SK-N-SH (cell line): Measurements from ENCODE around the gene ARL6IP5. TPM values are rescaled to one million over a fixed set of nuclear protein-coding genes. Genes with fewer than 3 reads are reported as not detected.

Experiments
- CTCF ChIA-PET: fragments of 300-600, 350-600 bp; formaldehyde crosslinking; extraction: SDS; loops from one replicate; lab custom pipeline; 2021; lab: Yijun Ruan, JAX
- POLR2A ChIA-PET: fragments of 350-600 bp; sonication (Branson Sonifier 250); formaldehyde crosslinking; extraction: SDS; loops from one replicate; lab custom pipeline; 2020; ENCODE audit warnings: antibody characterized with exemption, inconsistent platforms; lab: Yijun Ruan, JAX
- DNase-seq: peaks from one replicate; pipeline ENCODE4 v3.0.0; 2012
- H2AFZ ChIP-seq: fragments of 200-600 bp; sonication (generic); 2 replicates; pipeline ENCODE4 v1.8.1; 2016; ENCODE audit warnings: antibody characterized with exemption, mild to moderate bottlenecking, low read depth
- H3F3A ChIP-seq: fragments of 200-600 bp; sonication (generic); replicated peaks from 2 replicates; pipeline ENCODE3; 2016; ENCODE audit warnings: antibody characterized with exemption, mild to moderate bottlenecking; ENCODE audit not compliant: insufficient read depth
- H3K27ac ChIP-seq, 2 experiments: fragments of 200-500 bp in 1 of 2; fragments of 200-600 bp in 1 of 2; sonication (Bioruptor generic) in 1 of 2; sonication (generic), shearing (Covaris generic) in 1 of 2; 2 replicates each; pipeline versions ENCODE4 v1.5.1 to v1.6.1; 2014 to 2016; ENCODE audit warnings: low read depth in 2 of 2, inconsistent platforms in 1 of 2, low read length in 1 of 2, mild to moderate bottlenecking in 1 of 2, mixed read lengths in 1 of 2
- H3K27me3 ChIP-seq: fragments of 200-600 bp; sonication (generic), shearing (Covaris generic); 2 replicates; pipeline ENCODE4 v1.6.1; 2016; ENCODE audit warnings: mixed run types; ENCODE audit not compliant: insufficient read depth
- H3K36me3 ChIP-seq, 2 experiments: fragments of 200-500 bp in 1 of 2; fragments of 200-600 bp in 1 of 2; sonication (Bioruptor generic) in 1 of 2; sonication (generic) in 1 of 2; replicated peaks in 1 of 2; 2 replicates each; pipeline versions ENCODE3 to v1.5.1; 2014 to 2016; ENCODE audit warnings: low read length in 1 of 2, mild to moderate bottlenecking in 1 of 2; ENCODE audit not compliant: insufficient read depth in 2 of 2, control insufficient read depth in 1 of 2
- H3K4me1 ChIP-seq, 2 experiments: fragments of 200-500 bp in 1 of 2; fragments of 200-600 bp in 1 of 2; sonication (Bioruptor generic) in 1 of 2; sonication (generic), shearing (Covaris generic) in 1 of 2; 2 replicates each; pipeline versions ENCODE4 v1.5.1 to v1.6.1; 2014 to 2016; ENCODE audit warnings: low read depth in 1 of 2, low read length in 1 of 2, mixed run types in 1 of 2; ENCODE audit not compliant: insufficient read depth in 2 of 2, control insufficient read depth in 1 of 2
- H3K4me2 ChIP-seq: fragments of 200-600 bp; sonication (generic), shearing (Covaris generic); 2 replicates; pipeline ENCODE4 v1.6.1; 2017; ENCODE audit warnings: mixed run types
- H3K4me3 ChIP-seq, 2 experiments: fragments of 200-500 bp in 1 of 2; fragments of 200-600 bp in 1 of 2; sonication (Bioruptor generic) in 1 of 2; sonication (generic), shearing (Covaris generic) in 1 of 2; 2 replicates each; pipeline versions ENCODE4 v1.5.1 to v1.8.1; 2014 to 2016; ENCODE audit warnings: low read depth in 2 of 2, inconsistent platforms in 1 of 2, low read length in 1 of 2, mild to moderate bottlenecking in 1 of 2, mixed read lengths in 1 of 2, moderate library complexity in 1 of 2
- H3K79me2 ChIP-seq: fragments of 200-600 bp; sonication (generic); 2 replicates; pipeline ENCODE4 v1.8.1; 2017; ENCODE audit warnings: mild to moderate bottlenecking; ENCODE audit not compliant: insufficient read depth
- H3K9ac ChIP-seq: fragments of 200-600 bp; sonication (generic); 2 replicates; pipeline ENCODE4 v1.6.1; 2017; ENCODE audit warnings: mixed run types
- H3K9me2 ChIP-seq: fragments of 200-600 bp; sonication (generic); 2 replicates; pipeline ENCODE4 v1.6.1; 2017; ENCODE audit warnings: mixed run types
- H3K9me3 ChIP-seq: fragments of 200-600 bp; sonication (generic); 2 replicates; pipeline ENCODE4 v1.6.1; 2017; ENCODE audit warnings: mixed run types, mild to moderate bottlenecking, moderate library complexity
- H4K20me1 ChIP-seq: fragments of 200-600 bp; sonication (generic); 2 replicates; pipeline ENCODE4 v1.6.1; 2017; ENCODE audit warnings: mild to moderate bottlenecking, mixed run types; ENCODE audit not compliant: insufficient read depth
- CTCF ChIP-seq: fragments of 200-600 bp; sonication (generic); IDR thresholded peaks from 2 replicates; pipeline ENCODE4 v1.6.1; 2017; ENCODE audit warnings: antibody characterized with exemption, mild to moderate bottlenecking, moderate library complexity
- FOSL2 ChIP-seq: IDR thresholded peaks from 2 replicates; pipeline ENCODE4 v1.4.0; 2012; ENCODE audit warnings: low read depth, mild to moderate bottlenecking, moderate library complexity, borderline replicate concordance
- GATA2 ChIP-seq: sonication (generic); formaldehyde crosslinking; IDR thresholded peaks from 2 replicates; pipeline ENCODE4 v1.5.0; 2020; ENCODE audit warnings: mild to moderate bottlenecking, missing genetic modification reagents
- MXI1 ChIP-seq: IDR thresholded peaks from 2 replicates; pipeline ENCODE4 v1.6.1; 2012; ENCODE audit warnings: mild to moderate bottlenecking, low read depth, low read length, improper control_type of control experiment
- NFIC ChIP-seq: IDR thresholded peaks from 2 replicates; pipeline ENCODE4 v1.4.0; 2012; ENCODE audit warnings: borderline replicate concordance
- NRF1 ChIP-seq: IDR thresholded peaks from 2 replicates; pipeline ENCODE4 v1.6.1; 2012; ENCODE audit warnings: low read depth, mild to moderate bottlenecking, low read length
- POLR2AphosphoS5 ChIP-seq: IDR thresholded peaks from 2 replicates; pipeline ENCODE4 v1.6.1; 2012; ENCODE audit warnings: low read depth, low read length
- RAD21 ChIP-seq: IDR thresholded peaks from 2 replicates; pipeline ENCODE4 v1.6.1; 2012; ENCODE audit warnings: mild to moderate bottlenecking, low read length
- REST ChIP-seq: IDR thresholded peaks from 2 replicates; pipeline ENCODE4 v1.6.1; 2012; ENCODE audit warnings: mild to moderate bottlenecking, low read depth, low read length, moderate library complexity
- RFX5 ChIP-seq: IDR thresholded peaks from 2 replicates; pipeline ENCODE4 v1.6.1; 2012; ENCODE audit warnings: mild to moderate bottlenecking, improper control_type of control experiment, low read length
- RXRA ChIP-seq: IDR thresholded peaks from 2 replicates; pipeline ENCODE4 v1.4.0; 2012; ENCODE audit warnings: low read depth, mild to moderate bottlenecking, borderline replicate concordance
- TAF1 ChIP-seq: IDR thresholded peaks from 2 replicates; pipeline ENCODE4 v1.6.1; 2012; ENCODE audit warnings: low read depth, mild to moderate bottlenecking, low read length, moderate library complexity, borderline replicate concordance
- YY1 ChIP-seq: IDR thresholded peaks from 2 replicates; pipeline ENCODE4 v1.4.0; 2012; ENCODE audit warnings: low read depth, mild to moderate bottlenecking
- WGBS: methylation state at CpG from one replicate; pipeline ENCODE4 v1.1.6; 2017; ENCODE audit warnings: low lambda C conversion rate; 5-methylcytosine and 5-hydroxymethylcytosine counted together
- polyA plus RNA-seq, 3 experiments: library from polyadenylated mRNA; depleted of rRNA; stranded (reverse); fragments of >200 nt; gene quantifications; 2 replicates each; pipeline ENCODE4 v1.2.3, GENCODE V29; 2012

Gene ARL6IP5
- polyA plus RNA-seq, 1 of the 3 experiments (the other 2 are of a cell fraction), result 64.6 TPM

- no peak overlapping the region for H3K4me3 ChIP-seq
- no peak overlapping the region for H3K4me2 ChIP-seq
- no peak for DNase-seq
- H3F3A ChIP-seq, result peaks cover 10% of the 10 kb centered on the region
- H3K9me2 ChIP-seq, result no peaks in the 10 kb centered on the region
- H3K79me2 ChIP-seq, result no peaks in the 10 kb centered on the region
- 93% methylated on average over 5 of the region's 5 CpGs for WGBS
- H3K27me3 ChIP-seq, result no peaks in the 10 kb centered on the region
- no peaks in the 10 kb centered on the region for H4K20me1 ChIP-seq
- no peak overlapping the region for H3K9ac ChIP-seq
- ChIA-PET POLR2A (no interaction called here), CTCF (interaction anchor here (1.0 to 8.8 kb wide), 5 partner anchors 11 to 319 kb away, joined by 3 to 56 read pairs (median 3); no protein-coding TSS in a partner anchor)
- H3K4me1 ChIP-seq, result no peaks in the 10 kb centered on the region; a peak in 1 of 4 replicates
- H3K36me3 ChIP-seq, result peaks cover 14 to 18% of the 10 kb centered on the region in 2 experiments
- no peak overlapping the region; the same call in 1 of the 2 replicates for H2AFZ ChIP-seq
- H3K27ac ChIP-seq, result no peak overlapping the region
- H3K9me3 ChIP-seq, result no peaks in the 10 kb centered on the region
- TF ChIP-seq NRF1, result no peak
- TF ChIP-seq GATA2 (CRISPR knock-in tag), result no peak
- no peak for TF ChIP-seq REST
- no peak for TF ChIP-seq RXRA
- TF ChIP-seq NFIC, result no peak
- no peak for TF ChIP-seq TAF1
- TF ChIP-seq RAD21, result no peak
- TF ChIP-seq RFX5, result no peak
- no peak for TF ChIP-seq MXI1
- no peak for TF ChIP-seq YY1
- no peak for TF ChIP-seq FOSL2
- TF ChIP-seq POLR2AphosphoS5, result no peak
- TF ChIP-seq CTCF, result no peak
Observed at GRCh38 chr3:69108811-69109210, 24.1 kb downstream of the ARL6IP5 start.
